Stomach (tissue), 9 donors: ENCODE data around the gene C1orf159. TPM values are rescaled to one million over a fixed set of nuclear protein-coding genes. Genes with fewer than 3 reads are reported as not detected.

Experiments
- DNase-seq, 2 donors: peaks; one replicate each; pipeline versions ENCODE4 v3.0.0 to v3.0.0-alpha.2; 2013 to 2019
- H3K27ac ChIP-seq, 5 donors: fragments of 200-600 bp in 4 of 5; sonication (generic) in 4 of 5; one replicate each; pipeline ENCODE4 v1.5.1; 2013 to 2019; ENCODE audit warnings: mild to moderate bottlenecking in 1 of 5, moderate library complexity in 1 of 5
- H3K27me3 ChIP-seq, 3 donors: fragments of 200-600 bp; sonication (generic); one replicate each; pipeline ENCODE4 v1.5.1; 2017 to 2019; ENCODE audit warnings: mixed run types in 1 of 3
- H3K36me3 ChIP-seq, 4 donors: fragments of 200-600 bp; sonication (generic); 1 replicate in 3 of 4; 2 replicates in 1 of 4; pipeline ENCODE4 v1.5.1; 2016 to 2019
- H3K4me1 ChIP-seq, 4 donors: fragments of 200-600 bp; sonication (generic); one replicate each; pipeline ENCODE4 v1.5.1; 2016 to 2019
- H3K4me3 ChIP-seq, 4 donors: fragments of 200-600 bp; sonication (generic) in 3 of 4; one replicate each; pipeline ENCODE4 v1.5.1; 2016 to 2019; ENCODE audit warnings: mild to moderate bottlenecking in 1 of 4
- H3K9me3 ChIP-seq, 4 donors: fragments of 200-600 bp; sonication (generic); one replicate each; pipeline ENCODE4 v1.5.1; 2016 to 2019
- CTCF ChIP-seq, 7 experiments: fragments of 450-650 bp in 4 of 7; fragments of 200-600 bp in 3 of 7; sonication (generic) in 3 of 7; IDR thresholded peaks; one replicate each; pipeline ENCODE4 v1.5.1; 2016 to 2019; ENCODE audit warnings: antibody characterized with exemption in 7 of 7, control low read depth in 2 of 7, mild to moderate bottlenecking in 1 of 7
- EP300 ChIP-seq: sonication (generic); formaldehyde crosslinking; IDR thresholded peaks from one replicate; pipeline ENCODE4 v1.6.1; 2017; ENCODE audit warnings: antibody characterized with exemption
- POLR2A ChIP-seq, 4 donors: fragments of 450-650 bp; IDR thresholded peaks; one replicate each; pipeline ENCODE4 v1.6.1; 2016; ENCODE audit warnings: antibody characterized with exemption in 4 of 4, control low read depth in 2 of 4, mild to moderate bottlenecking in 1 of 4, moderate library complexity in 1 of 4
- POLR2AphosphoS5 ChIP-seq, 3 donors: sonication (generic); formaldehyde crosslinking; IDR thresholded peaks; one replicate each; pipeline ENCODE4 v1.6.1; 2016; ENCODE audit warnings: antibody characterized with exemption in 3 of 3
- WGBS, 5 donors: extraction: QIAGEN DNeasy Blood & Tissue Kit in 3 of 5; methylation state at CpG; one replicate each; pipeline versions ENCODE4 v1.1.5 to v1.1.7; 2013 to 2018; 5-methylcytosine and 5-hydroxymethylcytosine counted together
- intact Hi-C: fragments of 100-400 bp; cut with DNase I; formaldehyde crosslinking; loops from one replicate; pipeline ENCODE4 v1.15.1; 2023; ENCODE audit warnings: low total_unique reads
- polyA plus RNA-seq, 3 donors: library from polyadenylated mRNA; stranded (reverse); fragments of 200-250 nt; gene quantifications; one replicate each; pipeline ENCODE4 v1.2.3, GENCODE V29; 2013
- total RNA-seq, 5 donors: library from RNA; depleted of rRNA; stranded (reverse); fragments of >200 nt; gene quantifications; one replicate each; pipeline versions ENCODE4 v1.1.0 to v1.2.3, GENCODE V29; 2014 to 2016
- donor health status: healthy with polysubstance abuse.
- donor health status: Bipolar disorder and iron deficiency.
- donor health status: healthy.

The C1orf159 gene
- total and polyA plus RNA-seq, 8 donors: 10.2 to 67.0 (median 18.5) TPM

DNA sequence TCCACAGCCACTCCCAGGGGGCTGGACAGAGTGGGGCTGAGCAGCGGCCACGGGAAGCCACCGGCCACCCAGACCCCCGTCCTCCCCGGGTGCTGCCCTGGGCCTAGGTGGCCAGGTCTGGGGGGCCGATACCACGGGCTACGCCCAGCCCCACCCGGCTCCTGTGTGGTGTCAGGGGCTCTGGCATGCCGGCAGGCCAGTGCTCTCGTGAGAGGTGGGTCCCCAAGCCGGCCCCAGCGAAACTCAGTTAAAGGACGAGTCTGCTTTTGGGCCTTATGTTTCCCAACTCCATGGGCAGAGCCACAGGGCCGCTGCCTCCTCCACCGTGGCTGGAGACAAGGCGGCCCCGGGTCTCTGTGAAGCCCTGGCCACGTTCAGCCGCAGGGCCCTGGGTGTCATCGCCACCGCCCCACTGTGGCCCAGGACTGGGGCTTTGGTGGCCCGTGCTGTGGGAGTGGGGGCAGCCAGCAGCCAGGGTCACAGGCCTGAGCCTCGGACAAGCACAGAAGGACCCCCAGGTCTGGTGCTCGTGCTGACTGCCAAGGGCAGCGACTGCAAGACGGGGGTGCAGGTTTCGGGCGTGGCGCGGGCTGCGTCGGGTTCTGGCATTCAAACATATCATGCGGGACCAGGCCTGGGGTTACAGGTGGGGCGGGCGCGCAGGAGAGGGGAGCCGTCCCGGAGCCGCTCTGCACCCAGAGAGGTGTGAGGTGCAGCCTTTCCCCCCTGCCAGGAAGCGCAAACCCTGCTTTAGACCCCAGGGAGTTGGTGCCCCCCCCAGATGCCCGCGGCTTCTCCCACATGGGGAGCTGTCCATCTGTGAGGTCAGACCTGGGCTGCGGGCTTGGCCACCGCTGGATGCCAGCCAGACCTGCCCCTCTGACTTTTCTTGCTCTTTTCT, 11.9 kb upstream of the C1orf159 start:
- Histone ChIP-seq H3K9me3 (no peaks in the 10 kb centered on the region), H3K36me3 (no peaks in the 10 kb centered on the region), H3K27ac (peak overlapping the region; percentile 91 to 98 (median 94)), H3K27me3 (peaks cover 0 to 6% (median 0%) of the 10 kb centered on the region in 3 donors), H3K4me3 (peak overlapping the region; percentile 25 to 44 (median 36)), H3K4me1 (peaks cover 42 to 68% (median 64%) of the 10 kb centered on the region in 4 donors)
- no peak for TF ChIP-seq POLR2A (IDR thresholded peaks at IDR 0.05)
- TF ChIP-seq CTCF (IDR thresholded peaks at IDR 0.05): no peak
- TF ChIP-seq EP300: no peak
- TF ChIP-seq POLR2AphosphoS5 (IDR thresholded peaks at IDR 0.05): no peak
- DNase-seq: peak in 1 of 2 donors; percentile 40
- intact Hi-C loops: loop anchor here (10.0 kb wide), 1 partner anchor 167 kb away; no protein-coding TSS in a partner anchor
- 33 to 55% (median 40%) methylated on average over 32 to 45 of the region's 45 CpGs for WGBS, 5 donors

DNA sequence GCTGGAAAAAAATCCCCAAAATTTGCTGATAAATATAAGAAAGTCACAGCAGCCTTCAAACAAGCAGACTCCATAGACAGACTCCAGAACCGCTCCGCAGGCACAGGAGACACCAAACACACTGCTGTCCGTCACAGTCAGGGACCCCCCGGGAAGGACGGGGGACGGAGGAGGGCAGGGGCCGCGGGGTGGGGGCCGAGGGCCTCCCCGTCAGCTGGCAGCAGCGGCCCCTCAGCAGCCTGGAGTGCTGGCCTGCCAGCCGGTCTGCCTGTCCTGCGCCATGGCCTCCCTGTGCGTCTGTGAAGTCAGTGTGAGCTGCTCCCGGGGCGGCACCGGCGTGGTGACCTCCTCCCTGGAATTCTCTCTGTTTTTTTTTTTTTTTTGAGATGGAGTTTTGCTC, 10.1 kb upstream of the C1orf159 start:
- Histone ChIP-seq H3K4me3 (no peak overlapping the region), H3K36me3 (no peaks in the 10 kb centered on the region), H3K27me3 (peaks cover 0 to 21% (median 0%) of the 10 kb centered on the region in 3 donors), H3K4me1 (peaks cover 48 to 69% (median 66%) of the 10 kb centered on the region in 4 donors), H3K9me3 (no peaks in the 10 kb centered on the region), H3K27ac (peak overlapping the region; percentile 81 to 87 (median 84))
- 60 to 83% (median 73%) methylated on average over 16 to 18 of the region's 18 CpGs for WGBS, 5 donors
- peak in 1 of 2 donors; percentile 31 for DNase-seq
- intact Hi-C loops: loop anchor here (10.0 kb wide), 1 partner anchor 169 kb away; no protein-coding TSS in a partner anchor
- TF ChIP-seq CTCF (IDR thresholded peaks at IDR 0.05) (no peak), POLR2AphosphoS5 (IDR thresholded peaks at IDR 0.05) (peak in 1 of 3 donors; percentile 21)

- intact Hi-C loops: loop anchor here (5.0 to 10.0 kb wide), 3 partner anchors 47 to 170 kb away; partner anchors contain the start of gene TTLL10
- H3K4me1 ChIP-seq: peaks cover 48 to 67% (median 64%) of the 10 kb centered on the region in 4 donors
These were observed 9.1 kb upstream of the C1orf159 start for GRCh38 chr1:1124786-1125642.

GRCh38 chr1:1124508-1124785, 8.6 kb upstream of the C1orf159 start:
- DNase-seq: no peak
- TF ChIP-seq CTCF (IDR thresholded peaks at IDR 0.05): no peak
- no peak for TF ChIP-seq POLR2AphosphoS5 (IDR thresholded peaks at IDR 0.05)
- no peak for TF ChIP-seq EP300
- no peak for TF ChIP-seq POLR2A (IDR thresholded peaks at IDR 0.05)
- intact Hi-C loops: loop anchor here (5.0 to 10.0 kb wide), 3 partner anchors 48 to 170 kb away; partner anchors contain the start of gene TTLL10
- Histone ChIP-seq H3K9me3 (no peaks in the 10 kb centered on the region), H3K27me3 (peaks cover 0 to 36% (median 0%) of the 10 kb centered on the region in 3 donors), H3K36me3 (no peaks in the 10 kb centered on the region), H3K4me1 (peaks cover 48 to 67% (median 64%) of the 10 kb centered on the region in 4 donors), H3K4me3 (peak overlapping the region in 1 of 4 donors; percentile 16), H3K27ac (peak overlapping the region; percentile 81 to 87 (median 84))
- WGBS, 5 donors: 29 to 69% (median 32%) methylated on average over 2 to 7 of the region's 7 CpGs

More at GRCh38 chr1:1124786-1125642, 9.1 kb upstream of the C1orf159 start:
- DNase-seq: peak; percentile 80 to 83
- WGBS, 5 donors: 28 to 64% (median 44%) methylated on average over 19 to 29 of the region's 29 CpGs
- Histone ChIP-seq H3K27ac (peak overlapping the region; percentile 81 to 87 (median 84)), H3K27me3 (peaks cover 0 to 30% (median 0%) of the 10 kb centered on the region in 3 donors), H3K9me3 (no peaks in the 10 kb centered on the region), H3K4me3 (peak overlapping the region in 1 of 4 donors; percentile 16), H3K36me3 (no peaks in the 10 kb centered on the region)
- TF ChIP-seq POLR2AphosphoS5 (IDR thresholded peaks at IDR 0.05) (peak in 2 of 3 donors; percentile 2 to 54), EP300 (no peak)
